ENCODE data around the gene FAM32A.

The FAM32A gene

DNA sequence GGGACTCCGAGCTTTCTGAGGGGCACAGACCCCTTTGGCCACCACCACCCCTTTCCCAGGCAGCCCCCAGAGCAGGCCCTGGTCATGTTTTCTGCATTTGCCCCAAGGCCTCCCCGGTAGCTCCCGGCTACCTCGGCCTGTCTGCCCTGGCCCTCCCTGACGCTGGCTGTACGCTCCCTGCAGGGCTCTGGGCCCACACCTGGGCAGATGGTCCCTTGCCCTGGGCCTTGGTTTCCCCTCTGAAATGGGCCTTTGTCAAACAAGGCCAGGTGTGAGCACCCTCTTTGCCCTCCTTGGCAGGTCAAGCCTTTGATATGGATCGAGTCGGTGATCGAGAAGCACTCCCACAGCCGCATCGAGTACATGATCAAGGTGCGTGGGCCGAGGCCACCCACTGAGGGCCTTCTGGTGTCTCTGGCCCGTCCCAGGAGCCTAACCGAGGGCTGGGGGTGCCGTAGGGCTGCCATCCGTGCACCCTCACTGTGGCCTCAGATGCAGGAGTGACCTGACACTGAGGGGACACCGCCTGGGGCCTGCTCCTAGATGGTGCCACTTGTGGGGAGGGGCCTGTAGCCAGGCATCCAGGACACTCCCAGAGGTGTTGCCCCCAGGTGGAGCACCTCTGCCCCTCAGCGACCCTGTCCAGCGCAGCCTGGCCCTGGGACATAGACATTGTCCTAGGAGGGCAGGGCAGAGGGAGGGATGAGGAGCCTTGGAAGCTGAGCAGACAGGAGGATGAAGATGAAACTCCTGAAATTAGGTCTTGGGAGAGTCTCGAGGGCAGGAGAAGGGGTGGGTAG, 42.8 kb downstream of the FAM32A start:
- H3K79me2 ChIP-seq (ENCODE audit: insufficient read depth, low read length), result no peaks in the 10 kb centered on the region
- no peaks in the 10 kb centered on the region for H4K20me1 ChIP-seq (ENCODE audit: insufficient read depth, low read length, poor library complexity, severe bottlenecking)
- no peaks in the 10 kb centered on the region for H3K27me3 ChIP-seq (ENCODE audit: insufficient read depth, low read length, poor library complexity, severe bottlenecking)
- no peak for TF ChIP-seq CTCF (conservative IDR thresholded peaks at IDR 0.05; ENCODE audit: low read length)
- TF ChIP-seq EZH2phosphoT487 (IDR thresholded peaks at IDR 0.05; ENCODE audit: borderline replicate concordance), result no peak
- no peaks in the 10 kb centered on the region for H3K4me1 ChIP-seq (ENCODE audit: insufficient read depth, low read length, poor library complexity, severe bottlenecking)
- H3K4me2 ChIP-seq (ENCODE audit: low read depth, low read length, poor library complexity, severe bottlenecking), result no peak overlapping the region
- peaks cover 66% of the 10 kb centered on the region; the same call in 1 of the 2 replicates for H3K36me3 ChIP-seq (ENCODE audit: insufficient read depth, low read length)
- no peak overlapping the region for H2AFZ ChIP-seq (ENCODE audit: low read length)
- H3F3A ChIP-seq (ENCODE audit: low read depth), result no peaks in the 10 kb centered on the region
- no peak overlapping the region for H3K4me3 ChIP-seq (ENCODE audit: low read length, poor library complexity, severe bottlenecking)
- H3K9me2 ChIP-seq (replicated peaks; ENCODE audit: low read depth, low read length), result no peaks in the 10 kb centered on the region
- no peaks in the 10 kb centered on the region for H3K9me3 ChIP-seq (ENCODE audit: insufficient read depth, low read depth, low read length)
- no peak overlapping the region for H3K9ac ChIP-seq (ENCODE audit: low read depth, low read length, poor library complexity, severe bottlenecking)

DNA sequence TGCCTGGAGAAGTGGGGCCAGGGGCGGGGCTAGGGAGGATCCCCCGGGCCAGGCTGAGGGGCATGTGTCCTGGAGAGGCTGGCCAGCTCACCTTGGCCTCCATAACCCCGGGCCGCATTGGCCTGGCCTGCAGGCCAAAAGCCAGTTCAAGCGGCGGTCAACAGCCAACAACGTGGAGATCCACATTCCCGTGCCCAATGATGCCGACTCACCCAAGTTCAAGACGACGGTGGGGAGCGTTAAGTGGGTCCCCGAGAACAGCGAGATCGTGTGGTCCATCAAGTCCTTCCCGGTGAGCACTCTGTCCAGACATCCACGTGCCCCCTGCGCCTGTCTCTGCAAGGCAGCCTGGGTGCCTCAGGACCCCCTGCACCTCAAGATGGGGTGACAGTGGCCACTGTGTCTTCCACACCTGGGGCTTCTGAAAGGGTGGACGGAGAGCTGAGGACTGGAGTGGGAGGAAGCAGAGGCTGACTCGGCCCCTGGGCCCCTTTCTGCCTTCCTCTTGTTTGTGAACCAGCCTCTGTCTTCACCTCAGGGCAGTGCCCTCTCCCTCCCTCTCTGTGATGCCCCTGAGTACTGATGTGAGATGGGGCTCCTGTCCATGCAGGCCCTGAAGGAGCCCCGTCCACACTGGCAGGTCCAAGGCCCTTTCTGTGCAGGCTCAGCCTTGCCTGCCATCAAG, 43.6 kb downstream of the FAM32A start:
- H3K4me1 ChIP-seq (ENCODE audit: insufficient read depth, low read length, poor library complexity, severe bottlenecking), result no peaks in the 10 kb centered on the region
- no peaks in the 10 kb centered on the region for H3K27me3 ChIP-seq (ENCODE audit: insufficient read depth, low read length, poor library complexity, severe bottlenecking)
- H3K9me3 ChIP-seq (ENCODE audit: insufficient read depth, low read depth, low read length), result no peaks in the 10 kb centered on the region
- H3K4me3 ChIP-seq (ENCODE audit: low read length, poor library complexity, severe bottlenecking), result no peak overlapping the region
- no peaks in the 10 kb centered on the region for H3K9me2 ChIP-seq (replicated peaks; ENCODE audit: low read depth, low read length)
- no peaks in the 10 kb centered on the region for H3K79me2 ChIP-seq (ENCODE audit: insufficient read depth, low read length)
- no peak overlapping the region for H2AFZ ChIP-seq (ENCODE audit: low read length)
- no peak overlapping the region for H3K9ac ChIP-seq (ENCODE audit: low read depth, low read length, poor library complexity, severe bottlenecking)
- no peak overlapping the region for H3K4me2 ChIP-seq (ENCODE audit: low read depth, low read length, poor library complexity, severe bottlenecking)
- no peaks in the 10 kb centered on the region for H3F3A ChIP-seq (ENCODE audit: low read depth)
- no peak for TF ChIP-seq EZH2phosphoT487 (IDR thresholded peaks at IDR 0.05; ENCODE audit: borderline replicate concordance)
- TF ChIP-seq CTCF (conservative IDR thresholded peaks at IDR 0.05; ENCODE audit: low read length), result no peak
- no peaks in the 10 kb centered on the region for H4K20me1 ChIP-seq (ENCODE audit: insufficient read depth, low read length, poor library complexity, severe bottlenecking)
- peaks cover 60% of the 10 kb centered on the region; the same call in 1 of the 2 replicates for H3K36me3 ChIP-seq (ENCODE audit: insufficient read depth, low read length)

DNA sequence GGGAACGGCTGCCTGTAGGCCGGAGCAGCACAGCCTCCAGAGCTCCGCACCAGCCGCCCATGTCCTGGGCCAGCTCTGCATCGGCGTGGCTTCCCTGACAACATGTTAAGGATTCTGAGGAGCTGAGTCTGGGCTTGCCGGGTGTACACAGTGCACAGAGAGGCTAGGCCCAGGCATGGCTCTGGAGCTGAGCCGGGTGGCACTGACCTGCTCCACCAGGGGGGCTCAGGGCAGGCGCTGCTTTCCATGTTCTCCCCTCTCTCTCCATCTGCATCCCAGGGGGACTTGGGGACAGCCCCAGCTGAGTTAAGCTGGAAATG, 44.1 kb downstream of the FAM32A start:
- Histone ChIP-seq H3K9me3 (ENCODE audit: insufficient read depth, low read depth, low read length) (no peaks in the 10 kb centered on the region), H3F3A (ENCODE audit: low read depth) (no peaks in the 10 kb centered on the region), H3K36me3 (ENCODE audit: insufficient read depth, low read length) (peaks cover 57% of the 10 kb centered on the region; the same call in 1 of the 2 replicates), H3K4me1 (ENCODE audit: insufficient read depth, low read length, poor library complexity, severe bottlenecking) (no peaks in the 10 kb centered on the region), H3K4me2 (ENCODE audit: low read depth, low read length, poor library complexity, severe bottlenecking) (no peak overlapping the region), H3K4me3 (ENCODE audit: low read length, poor library complexity, severe bottlenecking) (no peak overlapping the region), H3K9me2 (replicated peaks; ENCODE audit: low read depth, low read length) (no peaks in the 10 kb centered on the region), H4K20me1 (ENCODE audit: insufficient read depth, low read length, poor library complexity, severe bottlenecking) (no peaks in the 10 kb centered on the region), H3K79me2 (ENCODE audit: insufficient read depth, low read length) (no peaks in the 10 kb centered on the region), H2AFZ (ENCODE audit: low read length) (no peak overlapping the region), H3K9ac (ENCODE audit: low read depth, low read length, poor library complexity, severe bottlenecking) (no peak overlapping the region), H3K27me3 (ENCODE audit: insufficient read depth, low read length, poor library complexity, severe bottlenecking) (no peaks in the 10 kb centered on the region)
- TF ChIP-seq EZH2phosphoT487 (IDR thresholded peaks at IDR 0.05; ENCODE audit: borderline replicate concordance), result no peak
- no peak for TF ChIP-seq CTCF (conservative IDR thresholded peaks at IDR 0.05; ENCODE audit: low read length)
